ENCODE measurements around the gene RNASE11.
"Not testable (repeated sequence)": the region's sequence is repeated elsewhere in the genome, so short reads cannot be mapped to it uniquely, and the experiment has no call there.

Gene RNASE11

GRCh38 chr14:20614038-20614840, 26.4 kb upstream of the RNASE11 start:
- DNase-seq (ENCODE audit: low read depth in 1 of 2, low spot score in 1 of 2), result no peak

- peak; percentile 71 to 89 for DNase-seq (ENCODE audit: low read depth in 1 of 2, low spot score in 1 of 2)
Measured at GRCh38 chr14:20613094-20614037, 25.6 kb upstream of the RNASE11 start.

DNA sequence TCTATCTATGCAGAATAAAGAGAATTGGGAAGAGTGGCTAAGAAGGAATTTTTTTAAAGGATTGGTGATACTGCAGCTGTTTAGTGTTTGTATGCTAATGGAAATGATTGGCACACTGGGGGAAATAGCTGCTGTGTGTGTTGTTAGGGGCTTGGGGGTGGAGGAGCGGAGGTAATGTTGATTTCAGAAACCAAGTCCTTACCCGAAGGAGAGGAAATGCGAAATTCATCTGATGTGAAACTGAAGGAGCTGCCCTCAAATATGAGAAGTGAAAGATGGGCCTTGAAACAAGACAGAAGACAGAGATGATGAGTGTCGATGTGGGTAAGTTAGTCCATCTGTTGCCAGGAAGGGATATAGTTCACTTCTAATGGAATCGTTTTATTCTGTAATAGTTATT, 24.6 kb upstream of the RNASE11 start:
- DNase-seq (ENCODE audit: low read depth in 1 of 2, low spot score in 1 of 2), result no peak

DNA sequence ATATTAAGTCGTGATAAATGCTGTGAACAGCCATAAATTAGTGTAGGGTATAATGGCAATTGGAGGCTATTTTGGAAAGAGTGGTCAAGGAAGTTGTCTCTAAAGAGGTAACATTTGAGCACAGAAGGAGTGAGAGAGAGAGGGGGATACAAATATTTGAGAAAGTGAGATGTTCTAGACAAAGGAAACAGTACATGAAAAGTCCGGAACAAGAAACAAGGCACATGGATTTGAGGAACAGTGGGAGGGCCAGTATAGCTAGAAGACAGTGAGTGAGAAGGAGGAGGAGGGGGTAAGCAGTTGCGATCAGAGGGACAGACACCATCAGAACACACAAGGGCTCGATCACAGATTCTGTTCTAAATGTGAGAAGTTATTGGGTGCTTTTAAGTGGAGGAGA, 23.5 kb upstream of the RNASE11 start:
- DNase-seq (ENCODE audit: low read depth in 1 of 2, low spot score in 1 of 2), result no peak

DNA sequence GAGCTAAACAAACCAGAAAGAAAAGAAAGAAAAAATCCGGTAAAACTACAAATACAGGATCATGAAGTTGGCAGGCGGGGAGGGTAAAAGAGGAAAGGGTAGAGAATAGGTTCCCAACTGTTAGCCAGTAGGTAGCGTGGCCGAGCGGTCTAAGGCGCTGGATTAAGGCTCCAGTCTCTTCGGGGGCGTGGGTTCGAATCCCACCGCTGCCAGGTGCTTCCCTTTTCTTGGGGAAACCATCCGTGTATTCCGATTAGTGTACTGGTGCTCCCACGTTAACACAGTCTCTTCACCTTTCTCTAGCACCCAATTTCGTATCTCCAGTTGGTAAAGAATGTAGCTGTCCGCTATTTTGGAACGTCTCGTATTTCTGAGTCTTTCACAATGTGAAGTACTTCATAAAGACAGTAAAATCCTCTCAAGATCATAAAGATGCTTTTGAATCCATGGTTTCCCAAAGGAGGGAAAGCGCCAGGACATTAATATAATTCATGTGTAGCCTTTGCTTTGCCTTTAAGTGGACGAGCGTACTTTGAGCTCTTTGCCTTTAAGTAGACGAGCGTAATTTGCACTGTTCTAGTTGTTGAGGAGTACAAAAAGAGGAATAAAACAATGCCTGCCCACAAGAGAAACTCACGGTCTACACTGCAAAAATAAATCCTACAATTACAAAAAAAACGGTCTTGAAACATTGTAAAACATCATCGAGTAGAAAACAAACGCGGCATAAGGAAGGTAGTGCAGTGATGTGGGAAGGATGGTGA, 22.4 kb upstream of the RNASE11 start:
- peak; percentile 61 to 76 for DNase-seq (ENCODE audit: low read depth in 1 of 2, low spot score in 1 of 2)

DNA sequence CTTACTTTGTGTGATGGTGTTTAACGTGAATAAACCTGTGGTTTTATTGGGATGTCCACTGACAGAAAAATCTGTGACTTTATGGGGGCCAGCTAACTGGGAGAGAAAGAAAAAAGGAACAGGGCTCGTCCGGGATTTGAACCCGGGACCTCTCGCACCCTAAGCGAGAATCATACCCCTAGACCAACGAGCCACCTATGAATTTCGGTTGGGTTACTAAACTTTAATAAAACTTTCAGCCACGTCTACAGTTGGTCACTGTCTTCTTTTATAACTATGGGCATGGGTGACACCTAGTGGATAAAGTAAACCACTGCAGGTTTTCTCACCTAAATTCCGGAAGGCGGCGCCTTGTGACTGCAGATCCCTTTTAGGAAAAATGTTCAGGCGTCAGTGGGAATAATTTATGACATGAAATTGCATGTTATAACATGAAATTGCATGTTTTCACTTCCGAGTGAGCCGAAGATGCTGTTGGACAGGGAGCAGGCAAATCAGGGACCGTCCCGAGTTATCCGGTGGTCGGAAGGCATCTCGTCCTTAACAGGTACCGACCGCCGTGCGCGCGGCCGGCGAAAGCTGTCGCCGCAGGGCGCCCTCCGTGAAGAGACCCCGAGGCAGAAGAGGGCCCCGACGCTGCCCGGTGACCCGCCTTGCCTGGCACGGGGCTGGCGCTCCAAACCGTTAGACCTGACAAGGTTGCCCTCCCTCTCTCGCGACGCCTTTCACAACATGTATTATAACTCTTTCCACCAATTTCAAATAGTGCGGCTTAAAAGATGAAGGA, 21.6 kb upstream of the RNASE11 start:
- peak; percentile 44 to 73 for DNase-seq (ENCODE audit: low read depth in 1 of 2, low spot score in 1 of 2)

DNA sequence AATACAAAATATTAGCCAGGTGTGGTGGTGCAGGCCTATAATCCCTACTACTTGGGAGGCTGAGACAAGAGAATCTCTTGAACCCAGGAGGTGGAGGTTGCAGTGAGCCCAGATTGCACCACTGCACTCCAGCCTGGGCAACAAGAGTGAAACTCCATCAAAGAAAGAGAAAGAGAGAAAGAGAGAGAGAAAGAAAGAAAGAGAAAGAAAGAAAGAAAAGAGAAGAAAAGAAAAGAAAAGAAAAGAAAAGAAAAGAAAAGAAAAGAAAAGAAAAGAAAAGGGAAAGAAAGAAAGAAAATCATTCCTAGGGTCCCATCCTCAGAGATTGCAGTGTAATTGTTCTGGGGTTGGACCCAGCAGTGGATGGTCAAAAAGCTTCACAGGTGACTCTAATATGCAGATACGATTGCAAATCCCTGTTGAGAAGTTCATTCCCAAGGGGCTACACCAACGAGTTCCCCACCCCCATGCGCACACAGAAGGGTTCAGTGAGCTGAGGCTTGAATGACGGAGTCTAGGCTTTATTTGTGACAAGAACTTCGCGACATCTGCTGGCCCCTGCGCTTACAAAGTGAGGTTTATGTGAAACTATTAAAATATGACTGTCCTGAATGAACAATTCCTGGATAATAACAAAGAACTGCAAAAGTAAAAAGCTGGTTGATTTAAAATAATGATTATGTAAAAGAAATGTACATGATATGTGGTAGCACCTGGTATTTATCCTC, 20.7 kb upstream of the RNASE11 start:
- DNase-seq (ENCODE audit: low read depth in 1 of 2, low spot score in 1 of 2), result no peak

GRCh38 chr14:20607617-20608016, 19.8 kb upstream of the RNASE11 start:
- no peak for DNase-seq (ENCODE audit: low read depth in 1 of 2, low spot score in 1 of 2)

DNA sequence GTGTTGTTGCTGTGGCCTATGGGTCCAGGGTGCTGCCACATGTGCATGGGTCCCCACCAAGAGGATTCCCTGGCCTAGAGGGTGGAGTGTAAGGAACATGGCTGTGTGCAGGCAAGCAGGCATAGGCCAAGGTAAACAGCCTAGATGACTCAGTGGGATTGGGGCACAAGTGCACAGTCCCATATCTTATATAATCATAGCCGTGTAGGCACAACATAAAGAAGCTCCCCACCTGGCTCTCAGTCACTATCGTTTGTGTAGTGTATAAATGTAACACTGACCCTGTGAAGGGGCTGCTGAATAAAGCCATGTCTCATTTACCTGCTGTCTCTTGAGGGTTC, 19.1 kb upstream of the RNASE11 start:
- no peak for DNase-seq (ENCODE audit: low read depth in 1 of 2, low spot score in 1 of 2)

DNA sequence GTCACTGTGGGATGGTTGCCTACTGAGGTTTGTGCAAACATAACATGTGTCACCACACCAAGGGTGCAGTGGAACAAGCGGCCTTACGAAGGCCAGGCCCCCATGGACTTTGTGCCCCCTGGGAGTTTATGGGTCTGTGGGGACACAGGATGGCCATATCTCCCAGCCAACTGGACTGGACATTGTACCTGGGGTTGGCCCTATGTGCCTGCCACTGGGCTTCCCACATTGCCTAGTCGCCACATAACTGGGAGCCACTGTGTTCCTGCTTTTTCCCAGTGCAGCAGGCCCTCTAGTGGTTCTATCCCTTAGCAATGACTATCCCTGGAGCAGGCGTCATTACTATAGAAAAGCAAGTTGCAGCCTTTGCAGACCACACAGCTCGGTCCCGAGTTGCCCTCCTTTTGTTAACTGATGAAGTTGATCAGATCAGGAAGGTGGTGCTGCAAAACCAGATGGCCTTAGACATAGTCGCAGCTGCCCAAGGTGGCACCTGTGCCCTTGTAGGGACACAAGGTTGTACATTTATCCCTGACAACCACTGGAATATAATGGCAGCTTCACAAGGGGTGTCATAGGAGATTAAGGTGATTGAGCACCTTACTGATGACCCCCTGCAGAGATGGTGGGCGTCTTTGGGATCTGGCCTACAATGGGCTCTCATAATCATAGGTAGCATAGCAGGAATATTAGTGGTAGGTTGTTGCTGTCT, 18.5 kb upstream of the RNASE11 start:
- DNase-seq (ENCODE audit: low read depth in 1 of 2, low spot score in 1 of 2), result no peak

- DNase-seq (ENCODE audit: low read depth in 1 of 2, low spot score in 1 of 2), result no peak
Measured at GRCh38 chr14:20603813-20604690, 16.3 kb upstream of the RNASE11 start.

GRCh38 chr14:20602583-20602982, 14.8 kb upstream of the RNASE11 start:
- no peak for DNase-seq (ENCODE audit: low read depth in 1 of 2, low spot score in 1 of 2)

DNA sequence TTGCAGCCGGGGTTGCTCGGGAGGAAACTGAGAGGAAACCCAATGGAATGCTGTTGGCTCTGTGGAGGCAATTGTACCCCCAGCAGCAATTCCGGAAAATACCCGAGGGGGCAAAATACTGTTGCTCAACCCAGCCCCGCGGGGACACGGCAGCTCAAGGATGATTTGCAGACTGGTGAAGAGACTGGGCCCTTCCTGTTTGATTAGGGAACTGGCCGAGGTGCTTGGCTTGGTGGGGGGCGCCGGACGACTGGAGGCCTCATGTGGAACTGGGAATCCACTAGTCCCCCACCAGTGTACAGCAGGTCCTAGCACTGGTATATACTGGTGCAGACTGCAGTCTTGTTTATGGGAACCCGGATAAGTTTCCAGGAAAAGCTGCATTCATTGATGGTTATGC, 13.7 kb upstream of the RNASE11 start:
- no peak for DNase-seq (ENCODE audit: low read depth in 1 of 2, low spot score in 1 of 2)

- no peak for DNase-seq (ENCODE audit: low read depth in 1 of 2, low spot score in 1 of 2)
Measured at GRCh38 chr14:20597108-20597507, 9.3 kb upstream of the RNASE11 start.

- DNase-seq (ENCODE audit: low read depth in 1 of 2, low spot score in 1 of 2), result not testable (repeated sequence)
Measured at GRCh38 chr14:20595726-20596125, 7.9 kb upstream of the RNASE11 start.

DNA sequence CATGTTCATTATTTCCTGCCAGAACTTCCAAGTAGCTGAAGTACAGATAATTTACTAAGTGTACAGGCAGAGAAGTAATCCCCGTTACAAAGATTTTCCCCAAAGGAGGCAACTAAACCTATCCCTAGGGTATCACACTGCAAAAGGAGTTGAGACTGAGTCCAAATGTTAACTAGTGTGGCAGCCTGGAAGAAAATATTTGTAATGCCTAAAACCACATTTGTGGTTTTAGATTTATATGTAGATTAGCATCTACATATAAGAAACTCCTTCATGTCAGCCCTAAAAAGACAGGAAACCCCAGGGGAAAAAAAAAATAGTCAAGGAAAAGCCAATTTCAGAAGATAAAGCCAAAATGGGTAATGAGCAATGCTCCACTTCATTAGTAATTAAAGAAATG, 4.8 kb upstream of the RNASE11 start:
- no peak for DNase-seq (ENCODE audit: low read depth in 1 of 2, low spot score in 1 of 2)

DNA sequence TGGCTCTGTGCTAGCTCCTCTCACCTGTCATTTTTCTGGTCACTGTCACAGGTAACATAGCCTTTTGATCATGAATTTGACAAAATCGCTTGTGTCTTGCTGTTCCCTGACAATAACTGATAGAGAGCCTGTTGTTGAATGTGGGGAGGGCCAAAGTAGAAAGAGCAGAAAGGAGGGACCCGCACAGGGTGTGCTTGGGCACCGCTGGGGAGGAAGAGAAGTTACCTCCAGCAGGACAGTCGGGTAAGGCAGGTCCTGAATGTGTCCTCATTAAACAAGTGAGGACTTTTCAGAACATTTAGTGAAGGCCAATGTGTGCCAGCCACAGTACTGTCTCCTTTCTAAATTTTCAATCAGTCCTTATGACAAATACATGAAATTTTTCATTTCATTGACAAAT, 3.4 kb upstream of the RNASE11 start, which contains the start of gene RNASE12:
Gene RNASE12 (minus strand): TSS at position 142 of the 400 bp plus-strand sequence. CDS start 653 bp downstream, outside the sequence.
- no peak for DNase-seq (ENCODE audit: low read depth in 1 of 2, low spot score in 1 of 2)

DNA sequence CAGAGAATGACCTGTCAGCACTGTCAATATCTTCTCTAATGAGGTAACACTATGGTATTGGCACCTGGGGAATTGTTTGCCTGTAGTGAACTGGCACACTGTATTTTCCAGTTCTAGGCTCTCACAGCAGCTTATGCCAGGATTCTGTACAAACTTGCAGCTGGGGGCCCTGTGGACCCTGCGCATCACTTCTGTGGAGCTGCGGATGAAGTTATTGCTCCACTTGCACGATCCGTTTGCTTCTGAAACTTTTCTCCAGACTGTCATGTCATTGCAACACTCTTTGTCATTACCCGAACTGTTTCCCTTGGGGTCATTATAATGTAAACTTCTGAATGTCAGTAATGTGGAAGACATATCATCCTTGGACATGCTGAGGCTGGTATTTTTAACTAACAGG, 3.9 kb downstream of the RNASE11 start:
- no peak for DNase-seq (ENCODE audit: low read depth in 1 of 2, low spot score in 1 of 2)
